Right lung (tissue), 5 donors: Measurements from ENCODE around the gene CDIP1. TPM values are rescaled to one million over a fixed set of nuclear protein-coding genes. Genes with fewer than 3 reads are reported as not detected.

ENCODE experiments used
- DNase-seq, 2 donors: peaks; one replicate each; pipeline ENCODE4 v3.0.0-alpha.2; 2013
- polyA plus RNA-seq, 5 donors: library from polyadenylated mRNA; unstranded; fragments of 120-200 nt; gene quantifications; one replicate each; pipeline versions ENCODE4 v1.2.1 to v1.2.3, GENCODE V29; 2013; ENCODE audit warnings: inconsistent platforms in 1 of 5, low replicate concordance in 1 of 5; ENCODE audit not compliant: insufficient read length in 5 of 5, insufficient read depth in 1 of 5

Gene CDIP1
- polyA plus RNA-seq, 5 donors: 17.1 to 29.3 (median 19.1) TPM

DNA sequence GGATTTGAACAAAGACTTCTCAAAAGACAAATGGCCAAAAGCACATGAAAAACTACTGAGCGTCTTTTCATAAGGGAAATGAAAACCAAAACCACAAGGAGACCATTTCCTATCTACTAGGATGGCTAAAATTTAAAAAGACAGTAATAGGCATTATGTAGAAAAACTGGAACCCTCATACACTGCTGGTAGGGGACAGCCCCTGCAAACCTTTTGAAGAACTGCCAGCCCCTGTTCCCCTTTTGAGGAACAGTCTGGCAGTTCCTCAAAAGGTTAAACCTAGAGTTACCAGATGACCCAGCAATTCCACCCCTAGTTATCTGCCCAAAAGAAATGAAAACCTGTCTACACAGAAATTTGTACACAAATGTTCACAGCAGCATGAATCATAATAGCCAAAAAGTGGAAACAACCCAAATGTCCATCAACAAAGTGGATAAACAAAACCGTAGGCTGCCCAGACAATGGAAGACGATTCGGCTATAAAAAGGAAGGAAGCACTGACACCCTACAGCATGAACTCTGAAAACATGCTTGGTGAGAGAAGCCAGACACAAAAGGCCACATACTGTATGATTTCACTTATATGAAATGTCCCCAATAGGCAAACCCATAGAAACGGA lies 22.9 kb downstream of the CDIP1 start:
- DNase-seq: no peak

DNA sequence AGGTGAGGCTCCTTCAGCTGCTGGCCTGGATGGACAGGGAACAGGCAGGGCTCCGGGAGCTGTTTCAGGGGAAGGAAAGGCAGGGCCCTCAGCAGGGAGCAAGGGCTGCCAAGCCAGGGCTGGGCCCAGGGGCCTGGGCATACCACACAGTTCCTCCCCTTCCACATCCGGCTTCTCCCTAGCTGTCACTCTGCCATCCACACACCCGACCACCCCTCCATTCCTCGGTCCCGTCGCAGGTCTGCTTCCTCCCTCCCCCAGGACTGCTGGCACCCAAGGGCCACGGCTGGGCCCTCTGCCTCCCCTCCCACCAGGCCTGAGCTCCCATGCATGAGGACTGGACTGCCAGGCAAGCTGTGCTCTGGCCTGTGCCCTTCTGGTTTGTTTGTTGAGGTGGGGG lies 24.0 kb downstream of the CDIP1 start:
- DNase-seq: no peak

DNA sequence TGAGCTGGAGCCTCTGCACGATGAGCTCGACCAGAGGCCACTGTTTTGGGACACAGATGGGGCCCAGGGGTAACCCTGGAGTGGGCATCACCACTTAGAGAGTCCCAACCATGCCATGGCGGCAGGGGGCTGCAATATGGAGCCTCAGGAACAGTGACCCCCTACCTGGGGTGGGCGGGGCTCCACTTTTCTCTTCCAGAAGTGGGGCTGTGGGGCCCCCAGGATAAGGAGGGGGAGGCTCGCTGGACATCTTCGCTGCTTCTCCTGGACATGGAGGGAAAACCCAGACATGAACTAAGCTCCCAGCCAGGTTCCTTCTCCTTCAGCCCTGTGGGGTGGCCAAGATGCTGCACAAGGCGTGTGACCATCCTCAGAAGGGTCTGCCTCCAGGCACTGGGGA lies 24.7 kb downstream of the CDIP1 start:
- no peak for DNase-seq

DNA sequence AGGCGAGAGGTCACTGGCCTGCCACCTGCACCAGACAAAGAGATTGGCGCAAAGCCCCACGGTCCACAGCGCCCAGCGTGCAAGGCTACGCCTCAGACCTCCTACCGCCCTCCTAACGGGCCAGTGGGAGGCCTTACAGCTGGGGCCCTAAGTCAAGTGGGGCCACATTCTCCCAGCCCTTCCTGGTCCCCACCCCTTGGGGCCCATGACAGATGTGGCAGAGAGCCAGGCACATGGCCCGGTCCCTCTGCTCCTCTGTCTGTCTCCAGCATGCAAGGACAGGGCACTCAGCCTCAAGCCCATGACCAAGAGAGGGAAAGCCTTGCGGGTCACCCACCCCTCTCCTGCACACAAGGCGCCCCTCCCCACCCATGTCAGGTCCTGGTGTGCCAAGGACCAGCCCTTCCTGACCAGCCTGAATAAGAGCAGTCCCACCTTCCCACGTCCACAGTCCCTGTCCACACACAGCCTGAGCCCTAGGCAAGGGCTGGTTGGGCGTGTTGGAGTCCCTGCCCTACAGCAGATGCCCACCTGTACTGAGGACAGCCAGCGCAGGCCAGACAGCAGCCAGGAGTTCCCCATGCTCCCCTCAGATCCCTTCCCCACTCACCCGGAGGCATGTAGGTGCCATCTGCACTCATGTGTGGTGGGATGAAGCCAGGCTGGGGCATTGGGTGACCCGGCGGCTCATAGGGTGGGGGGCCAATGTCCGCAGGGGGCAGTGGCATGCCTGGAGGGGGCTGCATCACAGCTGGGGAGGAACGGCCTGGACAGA lies 25.3 kb downstream of the CDIP1 start:
- DNase-seq: no peak

- DNase-seq: no peak
Observed at GRCh38 chr16:4512473-4512872, 26.1 kb downstream of the CDIP1 start.

DNA sequence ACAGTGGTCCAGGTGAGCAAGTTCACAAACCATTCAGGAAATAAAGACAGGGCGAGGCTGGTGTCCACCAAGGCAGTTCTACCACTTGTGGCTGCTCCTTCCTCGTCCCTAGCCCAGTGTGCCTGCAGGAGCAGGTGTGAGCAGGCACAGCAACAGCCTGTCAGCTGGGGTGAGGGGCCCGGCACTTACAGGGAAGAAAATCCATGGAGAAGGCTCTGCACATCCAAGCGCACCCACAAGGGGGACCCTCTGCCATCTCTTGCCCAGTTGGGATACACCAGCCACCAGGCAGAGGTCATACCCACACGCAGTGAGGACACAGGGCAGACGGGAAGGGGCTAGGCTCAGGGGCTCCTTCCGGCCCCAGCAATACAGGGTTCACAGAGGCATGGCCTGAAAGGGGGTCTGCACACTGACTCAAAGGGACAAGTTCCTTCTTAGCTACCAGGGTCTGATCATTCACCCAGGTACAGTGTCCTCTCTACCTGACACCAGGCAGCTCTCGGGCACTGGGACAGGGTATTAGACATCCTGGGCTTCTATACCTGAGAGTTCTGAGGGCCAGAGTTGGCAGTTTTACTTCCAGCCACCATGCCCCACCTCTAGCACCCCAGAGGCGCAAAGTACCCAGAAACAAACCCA lies 27.0 kb downstream of the CDIP1 start:
- DNase-seq: no peak

- no peak for DNase-seq
Observed at GRCh38 chr16:4510747-4511426, 27.7 kb downstream of the CDIP1 start.

GRCh38 chr16:4510131-4510530 lies 28.4 kb downstream of the CDIP1 start:
- no peak for DNase-seq

DNA sequence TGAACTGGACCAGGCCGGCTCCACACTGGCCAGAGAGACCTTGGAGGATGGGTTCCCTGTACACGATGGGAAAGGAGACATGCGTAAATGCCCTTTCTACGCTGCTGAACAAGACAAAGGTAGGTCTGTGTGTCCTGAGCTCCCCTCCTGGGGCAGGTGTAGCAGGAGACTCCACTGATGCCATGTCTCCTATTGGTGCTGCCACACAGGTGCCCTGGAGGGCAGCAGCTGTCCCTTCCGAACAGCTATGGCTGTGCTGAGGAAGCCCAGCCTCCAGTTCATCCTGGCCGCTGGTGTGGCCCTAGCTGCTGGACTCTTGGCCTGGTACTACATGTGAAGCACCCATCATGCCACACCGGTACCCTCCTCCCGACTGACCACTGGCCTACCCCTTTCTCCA lies 29.2 kb downstream of the CDIP1 start:
- DNase-seq: no peak

DNA sequence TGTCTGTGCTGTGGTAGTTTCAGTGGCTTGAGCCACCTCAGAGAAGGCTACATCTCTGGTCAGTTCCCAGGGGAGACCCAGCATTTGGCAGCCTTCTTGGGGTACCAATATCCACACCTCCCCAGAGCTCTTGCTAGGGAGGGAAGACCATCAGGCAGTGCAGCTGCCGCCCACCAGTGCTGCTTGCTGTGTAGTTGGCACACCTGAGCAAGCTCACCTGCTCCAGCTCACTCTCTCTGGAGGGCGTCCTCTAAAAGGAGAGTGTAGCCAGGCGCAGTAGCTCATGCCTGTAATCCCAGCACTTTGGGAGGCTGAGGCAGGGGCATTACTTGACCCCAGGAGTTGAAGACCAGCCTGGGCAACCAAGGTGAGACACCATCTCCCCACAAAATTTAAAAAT lies 29.8 kb downstream of the CDIP1 start:
- DNase-seq: no peak

GRCh38 chr16:4507588-4508345 lies 30.8 kb downstream of the CDIP1 start:
- DNase-seq: no peak

DNA sequence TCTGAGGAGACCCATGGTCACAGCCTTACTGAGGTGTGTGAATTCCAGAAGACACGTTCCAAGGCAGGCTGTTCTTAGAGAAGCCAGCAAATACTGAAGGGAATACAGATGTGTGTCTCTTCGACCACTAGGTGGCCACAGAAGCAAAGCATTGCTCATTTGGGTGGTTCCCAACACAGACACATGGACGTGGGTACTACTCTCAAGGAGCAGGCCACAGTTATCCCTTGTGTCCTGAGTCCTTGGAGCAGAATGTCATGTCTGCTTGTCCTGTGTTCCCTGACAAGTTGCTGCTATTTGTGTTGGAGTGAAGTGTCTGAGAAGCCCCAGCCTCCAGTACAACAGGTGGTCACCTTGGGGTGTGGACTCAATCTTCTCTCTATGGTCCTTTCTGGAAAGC lies 32.1 kb downstream of the CDIP1 start:
- DNase-seq: peak; percentile 47 to 60

DNA sequence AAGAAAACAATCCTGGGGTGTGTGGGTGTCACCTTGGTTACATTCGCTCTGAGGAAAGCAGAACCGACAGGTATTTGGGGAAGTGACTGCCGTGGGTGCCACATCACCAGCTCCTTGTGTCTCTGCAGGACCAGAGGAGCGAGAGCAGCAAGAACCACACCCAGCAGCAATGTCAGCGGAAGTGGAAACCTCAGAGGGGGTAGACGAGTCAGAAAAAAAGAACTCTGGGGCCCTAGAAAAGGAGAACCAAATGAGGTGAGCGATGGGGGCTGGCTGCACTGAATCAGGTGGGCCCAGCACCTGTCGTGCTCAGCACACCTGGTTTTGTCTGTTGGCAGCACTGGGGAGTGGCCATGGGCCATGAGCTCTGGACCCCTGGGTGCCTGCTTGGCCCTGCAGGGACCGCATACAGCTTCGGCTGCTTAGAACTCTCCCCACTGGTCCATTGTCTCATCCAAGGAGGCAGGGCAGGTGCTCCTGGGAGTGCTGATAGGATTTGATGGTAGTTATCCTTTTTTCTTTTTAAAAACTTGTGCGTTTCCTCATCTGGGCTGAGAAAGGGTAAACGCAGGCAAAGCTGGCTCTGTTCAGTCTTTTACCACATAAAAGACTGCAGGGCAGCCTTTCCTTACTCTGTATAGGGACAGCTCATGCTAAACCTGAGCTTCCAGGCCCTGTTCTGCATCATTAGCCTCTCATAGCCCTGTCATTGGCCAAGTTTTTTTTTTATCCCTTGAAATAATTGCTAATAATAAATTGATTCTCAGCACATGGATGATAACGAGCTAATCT lies 33.0 kb downstream of the CDIP1 start:
- no peak for DNase-seq

- no peak for DNase-seq
Observed at GRCh38 chr16:4501071-4501478, 37.5 kb downstream of the CDIP1 start.

DNA sequence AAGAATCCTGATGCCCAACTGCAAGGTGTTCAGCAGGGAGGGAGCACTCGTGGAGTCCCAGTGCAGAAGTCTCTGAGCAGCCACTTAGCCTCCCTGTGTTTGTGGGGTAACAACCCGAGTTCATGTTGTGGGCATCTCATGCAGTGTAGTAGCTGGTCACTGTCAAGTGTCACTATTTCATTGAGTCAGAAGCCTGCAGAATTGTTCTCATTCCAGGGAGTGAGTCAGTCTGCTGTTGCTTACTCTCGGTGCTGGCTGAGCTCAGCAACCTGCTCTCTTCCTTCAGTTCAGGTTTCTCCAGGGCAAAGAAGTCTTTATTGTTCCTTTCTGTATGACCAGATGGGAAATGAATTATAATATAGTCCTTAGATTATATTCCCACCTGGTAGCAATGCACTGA lies 38.3 kb downstream of the CDIP1 start:
- DNase-seq: no peak

DNA sequence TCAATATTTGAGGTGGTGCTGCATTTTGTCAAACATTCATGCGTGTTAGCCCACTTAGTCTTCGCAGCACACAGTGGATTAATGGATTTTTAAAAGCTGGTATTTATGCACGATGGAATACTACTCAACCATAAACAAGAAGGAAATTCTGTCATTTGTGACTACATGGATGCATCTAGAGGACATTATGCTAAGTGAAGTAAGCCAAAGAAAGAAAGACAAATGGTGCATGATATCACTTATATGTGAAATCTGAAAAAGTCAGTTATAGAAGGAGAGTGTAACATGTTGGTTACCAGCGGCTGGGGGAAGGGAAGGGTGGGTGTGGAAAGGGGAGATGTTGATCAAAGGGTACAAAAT lies 39.4 kb downstream of the CDIP1 start:
- no peak for DNase-seq

GRCh38 chr16:4498546-4499195 lies 39.9 kb downstream of the CDIP1 start:
- no peak for DNase-seq

GRCh38 chr16:4496305-4496704 lies 42.3 kb downstream of the CDIP1 start:
- no peak for DNase-seq

DNA sequence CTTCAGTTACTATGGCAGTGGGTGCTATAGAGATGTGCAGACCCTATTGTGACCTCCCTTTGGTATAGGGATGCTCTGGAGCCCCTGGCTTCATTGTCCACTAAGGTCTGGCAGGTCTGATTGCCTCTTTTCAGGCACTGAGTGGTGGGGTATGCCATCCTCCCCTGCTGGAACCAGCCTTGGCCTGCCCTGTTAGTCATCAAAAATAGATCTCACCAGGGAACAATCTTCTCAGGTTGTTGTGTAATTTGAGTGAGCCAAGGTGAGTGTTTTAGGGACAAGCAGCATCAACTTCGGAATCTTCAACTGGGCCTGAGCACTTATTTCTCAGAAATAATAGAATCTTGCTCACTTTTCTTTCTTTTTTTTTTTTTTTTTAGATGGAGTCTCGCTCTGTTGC lies 42.8 kb downstream of the CDIP1 start:
- no peak for DNase-seq

DNA sequence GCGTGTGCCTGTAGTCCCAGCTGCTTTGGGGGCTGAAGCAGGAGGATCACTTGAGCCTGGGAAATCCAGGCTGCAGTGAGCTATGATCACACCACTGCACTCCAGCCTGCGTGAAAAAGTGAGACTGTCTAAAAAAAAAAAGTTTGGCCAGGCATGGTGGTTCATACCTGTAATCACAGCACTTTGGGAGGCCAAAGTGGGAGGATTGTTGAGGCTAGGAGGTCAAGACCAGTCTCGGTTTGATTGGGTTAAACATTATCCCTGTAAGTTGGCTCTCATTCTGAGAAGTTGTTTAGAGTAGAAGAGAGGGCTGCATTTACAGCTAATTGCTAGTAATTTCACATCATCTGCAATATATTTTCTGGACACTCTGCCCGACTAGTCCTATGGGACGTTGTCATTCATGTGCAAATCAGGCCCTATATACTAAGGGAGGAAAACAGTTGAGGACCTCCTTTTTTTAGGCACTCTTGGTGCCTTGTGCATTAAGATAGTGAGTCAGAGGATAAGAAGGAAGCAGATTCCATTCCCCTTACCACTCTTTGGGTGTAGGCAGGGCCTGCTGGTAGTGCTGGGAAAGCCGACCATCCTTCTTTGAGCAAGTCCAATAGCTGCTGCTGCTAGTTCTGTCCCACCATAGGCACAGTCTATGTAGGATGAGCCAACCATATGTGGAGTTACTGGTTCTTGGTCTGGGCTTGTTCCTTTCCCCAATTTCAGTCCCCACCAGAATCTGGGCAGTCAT lies 43.7 kb downstream of the CDIP1 start:
- DNase-seq: no peak
